ENCODE results near the gene GPN3. TPM values are rescaled to one million over a fixed set of nuclear protein-coding genes. Genes with fewer than 3 reads are reported as not detected.
A peak's percentile ranks its signal among the peaks of the same experiment; 100 is the strongest.
"Not testable (repeated sequence)": the region's sequence is repeated elsewhere in the genome, so short reads cannot be mapped to it uniquely, and the experiment has no call there.

The GPN3 gene
- total RNA-seq, 1 experiment from 2014 or later = 27.2 TPM

GRCh38 chr12:110449799-110450497, 18.1 kb downstream of the GPN3 start, which contains the start of gene ARPC3:
Gene ARPC3 (minus strand): TSS chr12:110450337. CDS start chr12:110450260, 77 bp downstream.
- peak; percentile 95 for DNase-seq (ENCODE audit: low read depth)

GRCh38 chr12:110444455-110444854, 23.6 kb downstream of the GPN3 start:
- DNase-seq (ENCODE audit: low read depth) = no peak

GRCh38 chr12:110436231-110436630, 31.8 kb downstream of the GPN3 start:
- peak; percentile 41 for DNase-seq (ENCODE audit: low read depth)

- no peak for DNase-seq (ENCODE audit: low read depth)
Observed at GRCh38 chr12:110431957-110432587, 36.0 kb downstream of the GPN3 start.

GRCh38 chr12:110429676-110430075, 38.4 kb downstream of the GPN3 start:
- not testable (repeated sequence) for DNase-seq (ENCODE audit: low read depth)

GRCh38 chr12:110426406-110426805, 41.7 kb downstream of the GPN3 start:
- no peak for DNase-seq (ENCODE audit: low read depth)

GRCh38 chr12:110424237-110424636, 43.8 kb downstream of the GPN3 start:
- DNase-seq (ENCODE audit: low read depth) = no peak

GRCh38 chr12:110421701-110422100, 46.4 kb downstream of the GPN3 start:
- no peak for DNase-seq (ENCODE audit: low read depth)

- DNase-seq (ENCODE audit: low read depth) = no peak
Observed at GRCh38 chr12:110421159-110421661, 46.8 kb downstream of the GPN3 start.

- not testable (repeated sequence) for DNase-seq (ENCODE audit: low read depth)
Observed at GRCh38 chr12:110420644-110421043, 47.4 kb downstream of the GPN3 start.

- DNase-seq (ENCODE audit: low read depth) = not testable (repeated sequence)
Observed at GRCh38 chr12:110417113-110417512, 50.9 kb downstream of the GPN3 start.

- peak; percentile 6 for DNase-seq (ENCODE audit: low read depth)
Observed at GRCh38 chr12:110410086-110410485, 58.0 kb downstream of the GPN3 start.

- not testable (repeated sequence) for DNase-seq (ENCODE audit: low read depth)
Observed at GRCh38 chr12:110405126-110405662, 62.9 kb downstream of the GPN3 start.

GRCh38 chr12:110403976-110404682, 63.9 kb downstream of the GPN3 start:
- peak; percentile 58 for DNase-seq (ENCODE audit: low read depth)

- DNase-seq (ENCODE audit: low read depth) = peak; percentile 86
Observed at GRCh38 chr12:110403146-110403975, 64.7 kb downstream of the GPN3 start, which contains the start of gene ANAPC7. Gene ANAPC7 (minus strand): TSS chr12:110403708. CDS start chr12:110403627, 81 bp downstream.

Small RNA genes lying within 50 kb of the gene (small RNA-seq; reads per million reads assigned to genes)
- gene RF00278 = not detected

Other genes with a start within 250 kb of the GPN3 start
- gene ATP2A2, start 187.0 kb downstream of the GPN3 start, total RNA-seq (2014; rRNA removed; shearing (Covaris generic)) = 93.8 and 114 TPM in 2 replicates
- 79.0 and 84.2 TPM in 2 replicates for gene ANAPC7, start 64.5 kb downstream of the GPN3 start, total RNA-seq (2014; rRNA removed; shearing (Covaris generic))
- 234 and 244 TPM in 2 replicates for gene ARPC3, start 17.9 kb downstream of the GPN3 start, total RNA-seq (2014; rRNA removed; shearing (Covaris generic))
- 38.0 and 46.1 TPM in 2 replicates for gene FAM216A, start 588 bp upstream of the GPN3 start, total RNA-seq (2014; rRNA removed; shearing (Covaris generic))
- gene VPS29, start 33.9 kb upstream of the GPN3 start, total RNA-seq (2014; rRNA removed; shearing (Covaris generic)) = 44.6 and 55.6 TPM in 2 replicates
- gene RAD9B, start 34.1 kb upstream of the GPN3 start, total RNA-seq (2014; rRNA removed; shearing (Covaris generic)) = 0.23 and 0.43 TPM in 2 replicates
- gene PPTC7, start 115.1 kb upstream of the GPN3 start, total RNA-seq (2014; rRNA removed; shearing (Covaris generic)) = 5.8 and 14.9 TPM in 2 replicates
- 13.1 and 15.9 TPM in 2 replicates for gene TCTN1, start 145.9 kb upstream of the GPN3 start, total RNA-seq (2014; rRNA removed; shearing (Covaris generic))
- gene HVCN1, start 220.9 kb upstream of the GPN3 start, total RNA-seq (2014; rRNA removed; shearing (Covaris generic)) = 0.06 TPM in 1 of 2 replicates, not detected in the other